Activated T-helper 1 cell treated with anti-CD3 and anti-CD28 coated beads, Interleukin-2, amount 50 U/mL, for 16 hours (primary cell): ENCODE data around the gene DLX6.
"Not testable (repeated sequence)": the region's sequence is repeated elsewhere in the genome, so short reads cannot be mapped to it uniquely, and the experiment has no call there.

Experiments used
- DNase-seq, 2 donors: peaks; one replicate each; pipeline ENCODE4 v3.0.0-alpha.2; 2020; ENCODE audit warnings: low read depth in 1 of 2, low spot score in 1 of 2

The DLX6 gene

GRCh38 chr7:97021747-97022490 lies 16.6 kb downstream of the DLX6 start:
- no peak for DNase-seq

- no peak for DNase-seq
These were observed 17.3 kb downstream of the DLX6 start for GRCh38 chr7:97022491-97023306.

GRCh38 chr7:97024209-97025129 lies 19.1 kb downstream of the DLX6 start, which contains the start of gene DLX5:
DLX5 (minus strand) TSS chr7:97024831; CDS start chr7:97024623, 208 bp downstream.
- no peak for DNase-seq

- DNase-seq: no peak
These were observed 19.8 kb downstream of the DLX6 start for GRCh38 chr7:97025130-97025499.

- DNase-seq: no peak
These were observed 20.8 kb downstream of the DLX6 start for GRCh38 chr7:97025983-97026714.

GRCh38 chr7:97026715-97027426 lies 21.5 kb downstream of the DLX6 start:
- DNase-seq: no peak

- peak; percentile 29 to 32 for DNase-seq
These were observed 22.3 kb downstream of the DLX6 start for GRCh38 chr7:97027427-97028234.

- not testable (repeated sequence) for DNase-seq
These were observed 29.0 kb downstream of the DLX6 start for GRCh38 chr7:97034213-97034852.

- no peak for DNase-seq
These were observed 34.2 kb downstream of the DLX6 start for GRCh38 chr7:97039374-97040065.

GRCh38 chr7:97043281-97043680 lies 37.9 kb downstream of the DLX6 start:
- DNase-seq: no peak
